Endodermal cell (in vitro differentiated cells): ENCODE results near the gene CRTC3. TPM values are rescaled to one million over a fixed set of nuclear protein-coding genes. Genes with fewer than 3 reads are reported as not detected.

Experiments
- DNase-seq: peaks from one replicate; pipeline ENCODE4 v3.0.0-alpha.2; 2017
- H3K27ac ChIP-seq: 2 replicates; pipeline ENCODE4 v1.5.1; 2013; ENCODE audit warnings: mild to moderate bottlenecking, low read depth, low read length, moderate library complexity
- H3K27me3 ChIP-seq: 2 replicates; pipeline ENCODE4 v1.6.1; 2013; ENCODE audit warnings: mild to moderate bottlenecking, low read length, moderate library complexity; ENCODE audit not compliant: insufficient read depth, control insufficient read depth, poor library complexity, severe bottlenecking
- H3K36me3 ChIP-seq: 2 replicates; pipeline ENCODE4 v1.7.0; 2013; ENCODE audit warnings: mild to moderate bottlenecking, low read length, moderate library complexity; ENCODE audit not compliant: control insufficient read depth, insufficient read depth
- H3K4me1 ChIP-seq: one replicate; pipeline ENCODE4 v1.7.0; 2013; ENCODE audit warnings: low read length; ENCODE audit not compliant: control insufficient read depth, insufficient read depth
- H3K4me3 ChIP-seq: 2 replicates; pipeline ENCODE4 v1.5.1; 2013; ENCODE audit warnings: mild to moderate bottlenecking, low read length, moderate library complexity
- H3K9ac ChIP-seq: 2 replicates; pipeline ENCODE4 v1.6.1; 2013; ENCODE audit warnings: mild to moderate bottlenecking, low read length, moderate library complexity; ENCODE audit not compliant: poor library complexity, severe bottlenecking; ENCODE audit errors: extremely low read depth
- H3K9me3 ChIP-seq: 2 replicates; pipeline ENCODE4 v1.6.1; 2013; ENCODE audit warnings: mild to moderate bottlenecking, low read length, moderate library complexity; ENCODE audit not compliant: control insufficient read depth
- H3K27ac Mint-ChIP-seq: 2 replicates; pipeline ENCODE4 v1.8.0; 2020; ENCODE audit warnings: mixed read lengths
- H3K27me3 Mint-ChIP-seq: 2 replicates; pipeline ENCODE4 v1.8.0; 2021; ENCODE audit warnings: mild to moderate bottlenecking, mixed read lengths; ENCODE audit not compliant: insufficient read depth
- H3K36me3 Mint-ChIP-seq: 2 replicates; pipeline ENCODE4 v1.8.0; 2020; ENCODE audit warnings: low read depth, mixed read lengths
- H3K4me1 Mint-ChIP-seq: 2 replicates; pipeline ENCODE4 v1.8.0; 2020; ENCODE audit warnings: mixed read lengths
- H3K4me3 Mint-ChIP-seq: 2 replicates; pipeline ENCODE4 v1.8.0; 2020; ENCODE audit warnings: mild to moderate bottlenecking, moderate library complexity, mixed read lengths
- H3K9me3 Mint-ChIP-seq: 2 replicates; pipeline ENCODE4 v1.8.0; 2020; ENCODE audit warnings: mild to moderate bottlenecking, mixed read lengths
- WGBS, 2 experiments: methylation state at CpG; one replicate each; pipeline versions ENCODE4 v1.1.5 to v1.1.7; 2013; ENCODE audit warnings: missing lambda C conversion rate in 2 of 2, mixed read lengths in 1 of 2; ENCODE audit not compliant: insufficient coverage in 1 of 2, insufficient read length in 1 of 2; 5-methylcytosine and 5-hydroxymethylcytosine counted together
- total RNA-seq, 2 donors: library from RNA; stranded (reverse); fragmentation: NEBNext Ultra II Directional in 1 of 2; extraction: Animal tissue kit (Norgen Biotek cat#: 25700) in 1 of 2; gene quantifications; 2 replicates in 1 of 2; 3 replicates in 1 of 2; pipeline ENCODE4 v1.2.1, GENCODE V29; 2021
- TF ChIP-seq, protein P1 (sequence below): fragments of 200-600 bp; sonication (generic); conservative IDR thresholded peaks from 2 replicates; pipeline ENCODE4 v1.5.0; 2021; ENCODE audit warnings: antibody characterized with exemption, mild to moderate bottlenecking

Gene CRTC3
- total RNA-seq, 2 donors from 2014 or later: 17.3 to 21.9 TPM

- H3K36me3 Mint-ChIP-seq: peaks cover 8% of the 10 kb centered on the region
- peaks cover 2% of the 10 kb centered on the region for H3K4me1 ChIP-seq
- H3K36me3 ChIP-seq: no peaks in the 10 kb centered on the region
- H3K9ac ChIP-seq: no peak overlapping the region
- H3K27me3 ChIP-seq: peaks cover 15% of the 10 kb centered on the region
- no peak overlapping the region for H3K4me3 ChIP-seq
- no peak overlapping the region for H3K27ac Mint-ChIP-seq
- H3K9me3 Mint-ChIP-seq: no peaks in the 10 kb centered on the region
- 89 to 92% methylated on average over 3 to 5 of the region's 5 CpGs for WGBS, 2 experiments
- no peak overlapping the region for H3K4me3 Mint-ChIP-seq
- DNase-seq: no peak
- H3K9me3 ChIP-seq: no peaks in the 10 kb centered on the region
- no peak overlapping the region for H3K27ac ChIP-seq
- peaks cover 26% of the 10 kb centered on the region for H3K4me1 Mint-ChIP-seq
- H3K27me3 Mint-ChIP-seq: peaks cover 27% of the 10 kb centered on the region
- TF ChIP-seq, protein P1, sequence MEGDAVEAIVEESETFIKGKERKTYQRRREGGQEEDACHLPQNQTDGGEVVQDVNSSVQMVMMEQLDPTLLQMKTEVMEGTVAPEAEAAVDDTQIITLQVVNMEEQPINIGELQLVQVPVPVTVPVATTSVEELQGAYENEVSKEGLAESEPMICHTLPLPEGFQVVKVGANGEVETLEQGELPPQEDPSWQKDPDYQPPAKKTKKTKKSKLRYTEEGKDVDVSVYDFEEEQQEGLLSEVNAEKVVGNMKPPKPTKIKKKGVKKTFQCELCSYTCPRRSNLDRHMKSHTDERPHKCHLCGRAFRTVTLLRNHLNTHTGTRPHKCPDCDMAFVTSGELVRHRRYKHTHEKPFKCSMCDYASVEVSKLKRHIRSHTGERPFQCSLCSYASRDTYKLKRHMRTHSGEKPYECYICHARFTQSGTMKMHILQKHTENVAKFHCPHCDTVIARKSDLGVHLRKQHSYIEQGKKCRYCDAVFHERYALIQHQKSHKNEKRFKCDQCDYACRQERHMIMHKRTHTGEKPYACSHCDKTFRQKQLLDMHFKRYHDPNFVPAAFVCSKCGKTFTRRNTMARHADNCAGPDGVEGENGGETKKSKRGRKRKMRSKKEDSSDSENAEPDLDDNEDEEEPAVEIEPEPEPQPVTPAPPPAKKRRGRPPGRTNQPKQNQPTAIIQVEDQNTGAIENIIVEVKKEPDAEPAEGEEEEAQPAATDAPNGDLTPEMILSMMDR: no peak
Measured at GRCh38 chr15:90535254-90535653, 5.5 kb downstream of the CRTC3 start.

DNA sequence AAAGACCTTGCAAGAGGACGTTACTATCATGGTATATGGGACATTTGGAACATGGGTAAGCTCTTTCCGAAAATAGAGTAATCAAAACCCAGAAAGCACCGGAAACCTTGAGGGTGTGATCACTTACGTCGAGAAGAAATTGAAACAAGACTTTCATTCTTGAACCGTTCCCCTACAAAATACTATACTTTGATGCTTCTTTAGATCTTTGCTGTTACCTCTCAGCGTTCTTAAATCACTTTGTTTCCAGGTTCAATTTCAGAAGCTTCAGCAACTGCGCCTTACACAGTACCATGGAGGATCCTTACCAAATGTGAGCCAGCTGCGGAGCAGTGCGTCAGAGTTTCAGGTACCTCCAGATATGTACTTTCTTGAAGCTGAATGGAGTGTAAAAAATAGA lies 10.1 kb downstream of the CRTC3 start:
- H3K27ac Mint-ChIP-seq: no peak overlapping the region
- no peaks in the 10 kb centered on the region for H3K9me3 Mint-ChIP-seq
- WGBS, 2 experiments: 96 to 99% methylated on average over 8 to 10 of the region's 10 CpGs
- Histone ChIP-seq H3K4me3 (no peak overlapping the region), H3K9ac (no peak overlapping the region), H3K4me1 (no peaks in the 10 kb centered on the region), H3K9me3 (no peaks in the 10 kb centered on the region), H3K27me3 (no peaks in the 10 kb centered on the region), H3K27ac (no peak overlapping the region), H3K36me3 (peaks cover 10% of the 10 kb centered on the region)
- no peak for DNase-seq
- H3K27me3 Mint-ChIP-seq: no peaks in the 10 kb centered on the region
- TF ChIP-seq, protein P1: no peak
- H3K4me3 Mint-ChIP-seq: no peak overlapping the region
- peaks cover 15% of the 10 kb centered on the region for H3K36me3 Mint-ChIP-seq
- peaks cover 22% of the 10 kb centered on the region for H3K4me1 Mint-ChIP-seq

- no peak overlapping the region for H3K4me3 Mint-ChIP-seq
Measured at GRCh38 chr15:90540768-90541167, 11.0 kb downstream of the CRTC3 start.

More at GRCh38 chr15:90540768-90541167, 11.0 kb downstream of the CRTC3 start:
- TF ChIP-seq, protein P1: no peak
- Mint-ChIP-seq H3K27ac (no peak overlapping the region), H3K36me3 (peaks cover 17% of the 10 kb centered on the region), H3K4me1 (peaks cover 15% of the 10 kb centered on the region), H3K27me3 (no peaks in the 10 kb centered on the region), H3K9me3 (no peaks in the 10 kb centered on the region)
- Histone ChIP-seq H3K27ac (no peak overlapping the region), H3K4me3 (no peak overlapping the region), H3K36me3 (peaks cover 10% of the 10 kb centered on the region), H3K9me3 (no peaks in the 10 kb centered on the region), H3K27me3 (no peaks in the 10 kb centered on the region), H3K4me1 (no peaks in the 10 kb centered on the region), H3K9ac (no peak overlapping the region)
- no peak for DNase-seq
- 94 to 100% methylated on average over 1 to 3 of the region's 3 CpGs for WGBS, 2 experiments
